Neural progenitor cell (in vitro differentiated cells): ENCODE results near the gene LTF.
"Not testable (repeated sequence)": the region's sequence is repeated elsewhere in the genome, so short reads cannot be mapped to it uniquely, and the experiment has no call there.

Source experiments
- EZH2 ChIP-seq: fragments of 200-600 bp; sonication (generic); IDR thresholded peaks from 2 replicates; pipeline ENCODE4 v1.6.1; 2017; ENCODE audit warnings: antibody characterized with exemption, mild to moderate bottlenecking, moderate library complexity
- EZH2phosphoT487 ChIP-seq: fragments of 200-600 bp; sonication (generic); IDR thresholded peaks from 2 replicates; pipeline ENCODE4 v1.6.1; 2017; ENCODE audit warnings: antibody characterized with exemption
- TF ChIP-seq, protein P1 (sequence below): fragments of 200-600 bp; sonication (generic); IDR thresholded peaks from 2 replicates; pipeline ENCODE4 v1.5.1; 2017; ENCODE audit warnings: antibody characterized with exemption, mild to moderate bottlenecking

DNA sequence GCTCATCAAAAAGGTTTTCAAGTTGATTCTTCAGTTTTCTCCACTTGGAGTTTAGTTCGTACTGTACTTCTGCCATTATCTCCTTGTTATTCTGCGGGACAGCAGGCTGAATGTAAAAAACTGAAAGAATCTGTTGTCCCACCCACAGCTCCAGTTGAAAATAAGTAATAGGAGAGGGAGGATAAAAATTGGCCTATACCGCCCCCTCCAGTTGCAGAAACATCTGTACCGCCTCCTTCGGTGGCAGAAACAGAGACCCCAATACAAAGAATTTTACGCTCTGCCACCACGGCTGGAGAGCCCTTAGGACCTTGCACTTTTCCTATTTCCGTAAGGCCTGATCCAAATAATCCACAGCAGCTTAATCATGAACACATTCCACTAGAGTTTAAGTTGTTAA is 37.3 kb downstream of the LTF start:
- TF ChIP-seq, protein P1, sequence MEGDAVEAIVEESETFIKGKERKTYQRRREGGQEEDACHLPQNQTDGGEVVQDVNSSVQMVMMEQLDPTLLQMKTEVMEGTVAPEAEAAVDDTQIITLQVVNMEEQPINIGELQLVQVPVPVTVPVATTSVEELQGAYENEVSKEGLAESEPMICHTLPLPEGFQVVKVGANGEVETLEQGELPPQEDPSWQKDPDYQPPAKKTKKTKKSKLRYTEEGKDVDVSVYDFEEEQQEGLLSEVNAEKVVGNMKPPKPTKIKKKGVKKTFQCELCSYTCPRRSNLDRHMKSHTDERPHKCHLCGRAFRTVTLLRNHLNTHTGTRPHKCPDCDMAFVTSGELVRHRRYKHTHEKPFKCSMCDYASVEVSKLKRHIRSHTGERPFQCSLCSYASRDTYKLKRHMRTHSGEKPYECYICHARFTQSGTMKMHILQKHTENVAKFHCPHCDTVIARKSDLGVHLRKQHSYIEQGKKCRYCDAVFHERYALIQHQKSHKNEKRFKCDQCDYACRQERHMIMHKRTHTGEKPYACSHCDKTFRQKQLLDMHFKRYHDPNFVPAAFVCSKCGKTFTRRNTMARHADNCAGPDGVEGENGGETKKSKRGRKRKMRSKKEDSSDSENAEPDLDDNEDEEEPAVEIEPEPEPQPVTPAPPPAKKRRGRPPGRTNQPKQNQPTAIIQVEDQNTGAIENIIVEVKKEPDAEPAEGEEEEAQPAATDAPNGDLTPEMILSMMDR = peak; percentile 30
- not testable (repeated sequence) for TF ChIP-seq EZH2phosphoT487, EZH2
